ENCODE results near the gene PDK1. TPM values are rescaled to one million over a fixed set of nuclear protein-coding genes. Genes with fewer than 3 reads are reported as not detected.
"Not testable (repeated sequence)": the region's sequence is repeated elsewhere in the genome, so short reads cannot be mapped to it uniquely, and the experiment has no call there.

Gene PDK1
- total RNA-seq, 2 donors from 2014 or later, result 25.5 to 34.0 TPM

DNA sequence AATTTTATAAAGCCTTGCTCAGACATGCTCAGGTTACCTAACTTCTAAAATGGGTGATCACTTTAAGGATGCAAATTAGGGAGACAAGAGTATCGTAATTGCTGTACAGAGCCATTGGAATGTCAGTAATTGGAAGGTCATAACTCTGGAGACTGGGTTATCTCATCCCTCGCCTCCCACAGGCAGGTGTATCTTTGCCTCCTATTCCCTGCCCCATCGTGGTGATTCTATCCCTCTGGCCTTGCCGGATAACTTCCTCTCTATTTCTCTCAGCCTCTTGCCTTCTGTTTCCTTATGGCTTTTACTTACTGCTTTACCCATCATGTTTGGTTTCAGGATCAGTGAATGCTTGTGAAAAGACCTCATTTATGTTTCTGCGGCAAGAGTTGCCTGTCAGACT, 2.5 kb downstream of the PDK1 start:
- H3K36me3 Mint-ChIP-seq (ENCODE audit: low read depth), result no peaks in the 10 kb centered on the region
- no peaks in the 10 kb centered on the region for H3K27me3 Mint-ChIP-seq
- no peak overlapping the region for H3K27ac Mint-ChIP-seq
- H3K4me1 Mint-ChIP-seq, result peaks cover 22% of the 10 kb centered on the region
- H3K9me3 ChIP-seq (ENCODE audit: control insufficient read depth, low read length, poor library complexity, severe bottlenecking), result no peaks in the 10 kb centered on the region
- DNase-seq (no peak), ATAC-seq (no peak)
- H3K4me3 Mint-ChIP-seq, result peak overlapping the region; percentile 21

DNA sequence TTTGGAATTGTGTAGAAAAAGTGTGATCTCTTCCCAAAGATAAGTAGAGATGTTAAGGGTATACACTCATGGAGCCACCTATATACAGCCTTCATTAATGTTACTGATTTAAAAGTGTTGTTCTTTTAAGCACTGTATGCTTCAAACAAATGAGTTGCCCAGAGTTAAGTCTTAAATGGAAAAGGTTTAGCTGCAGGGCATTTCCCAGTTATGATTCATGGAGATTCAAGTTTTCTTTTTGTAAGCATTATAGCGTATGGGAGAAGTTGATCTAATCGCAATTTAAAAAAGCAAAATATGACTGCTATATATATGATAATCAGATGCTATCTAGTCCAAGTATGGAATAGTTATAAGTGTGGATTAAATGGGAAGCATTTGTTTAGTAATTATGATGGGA, 4.8 kb downstream of the PDK1 start:
- no peak overlapping the region for H3K4me3 Mint-ChIP-seq
- ATAC-seq, result no peak
- no peak overlapping the region for H3K27ac Mint-ChIP-seq
- no peaks in the 10 kb centered on the region for H3K27me3 Mint-ChIP-seq
- no peaks in the 10 kb centered on the region for H3K9me3 ChIP-seq (ENCODE audit: control insufficient read depth, low read length, poor library complexity, severe bottlenecking)
- peaks cover 14% of the 10 kb centered on the region for H3K4me1 Mint-ChIP-seq
- peaks cover 3% of the 10 kb centered on the region for H3K36me3 Mint-ChIP-seq (ENCODE audit: low read depth)
- no peak for DNase-seq

- no peaks in the 10 kb centered on the region for H3K9me3 ChIP-seq (ENCODE audit: control insufficient read depth, low read length, poor library complexity, severe bottlenecking)
- Mint-ChIP-seq H3K27ac (no peak overlapping the region), H3K4me3 (no peak overlapping the region), H3K4me1 (peaks cover 14% of the 10 kb centered on the region), H3K36me3 (ENCODE audit: low read depth) (peaks cover 3% of the 10 kb centered on the region), H3K27me3 (no peaks in the 10 kb centered on the region)
- ATAC-seq (no peak), DNase-seq (no peak)
Observed at GRCh38 chr2:172561270-172561669, 5.4 kb downstream of the PDK1 start.

- ATAC-seq, result no peak
- Mint-ChIP-seq H3K36me3 (ENCODE audit: low read depth) (peaks cover 3% of the 10 kb centered on the region), H3K4me1 (peaks cover 9% of the 10 kb centered on the region)
Observed at GRCh38 chr2:172562298-172562697, 6.4 kb downstream of the PDK1 start.

DNA sequence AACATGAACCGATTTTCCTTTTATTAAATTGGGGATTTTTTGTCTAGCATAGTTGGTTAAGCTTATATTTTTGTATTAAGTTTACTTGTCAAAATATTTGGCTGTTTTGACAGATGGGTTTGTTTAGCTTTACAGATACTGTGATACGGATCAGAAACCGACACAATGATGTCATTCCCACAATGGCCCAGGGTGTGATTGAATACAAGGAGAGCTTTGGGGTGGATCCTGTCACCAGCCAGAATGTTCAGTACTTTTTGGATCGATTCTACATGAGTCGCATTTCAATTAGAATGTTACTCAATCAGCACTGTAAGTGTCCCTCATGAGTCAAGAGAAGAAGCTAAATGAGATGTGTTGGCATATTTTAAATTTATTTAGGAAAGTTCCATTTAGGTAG, 8.5 kb downstream of the PDK1 start:
- Mint-ChIP-seq H3K4me1 (no peaks in the 10 kb centered on the region), H3K27ac (no peak overlapping the region)

More at GRCh38 chr2:172562298-172562697, 6.4 kb downstream of the PDK1 start:
- H3K9me3 ChIP-seq (ENCODE audit: control insufficient read depth, low read length, poor library complexity, severe bottlenecking), result no peaks in the 10 kb centered on the region
- H3K27ac Mint-ChIP-seq, result no peak overlapping the region
- no peaks in the 10 kb centered on the region for H3K27me3 Mint-ChIP-seq
- no peak overlapping the region for H3K4me3 Mint-ChIP-seq
- DNase-seq, result no peak

DNA sequence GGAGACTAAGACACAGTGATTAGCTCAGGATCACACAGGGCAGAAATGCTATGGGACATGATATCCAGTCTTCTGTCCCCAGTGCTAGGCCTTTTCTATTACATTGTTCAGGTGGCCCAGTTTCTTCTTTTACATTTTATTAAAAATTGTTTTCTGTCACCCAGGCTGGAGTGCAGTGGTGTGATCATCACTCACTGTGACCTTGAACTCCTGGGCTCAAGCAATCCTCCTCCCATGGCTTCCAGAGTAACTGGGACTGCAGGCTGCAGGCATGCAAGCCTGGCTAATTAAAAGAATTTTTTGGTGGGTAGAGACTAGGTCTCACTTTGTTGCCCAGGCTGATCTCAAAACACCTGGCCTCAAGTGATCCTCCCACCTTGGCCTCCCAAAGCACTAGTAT, 15.4 kb downstream of the PDK1 start:
- no peak overlapping the region for H3K27ac Mint-ChIP-seq

More for the DNA sequence above, 8.5 kb downstream of the PDK1 start:
- ATAC-seq (no peak), DNase-seq (no peak)
- no peak overlapping the region for H3K4me3 Mint-ChIP-seq
- no peaks in the 10 kb centered on the region for H3K27me3 Mint-ChIP-seq
- H3K9me3 ChIP-seq (ENCODE audit: control insufficient read depth, low read length, poor library complexity, severe bottlenecking), result no peaks in the 10 kb centered on the region
- peaks cover 3% of the 10 kb centered on the region for H3K36me3 Mint-ChIP-seq (ENCODE audit: low read depth)

DNA sequence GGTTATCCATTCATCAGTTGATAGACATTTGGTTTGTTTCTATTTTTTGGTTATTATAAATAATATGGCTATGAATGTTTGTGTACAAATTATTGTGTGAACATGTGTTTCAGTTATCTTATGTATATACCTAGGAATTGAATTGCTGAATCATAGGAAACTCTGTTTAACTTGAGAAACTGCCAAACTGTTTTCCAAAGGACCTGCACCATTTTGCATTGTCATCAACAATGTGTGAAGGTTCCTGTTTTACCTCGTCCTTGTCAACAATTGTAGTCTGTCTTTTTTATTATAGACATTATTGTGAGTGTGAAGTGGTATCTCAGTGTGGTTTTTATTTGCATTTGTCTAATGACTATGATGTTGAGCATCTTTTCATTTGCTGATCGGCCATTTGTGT, 17.1 kb downstream of the PDK1 start:
- Mint-ChIP-seq H3K36me3 (ENCODE audit: low read depth) (peaks cover 13% of the 10 kb centered on the region), H3K4me3 (no peak overlapping the region), H3K27ac (no peak overlapping the region), H3K27me3 (no peaks in the 10 kb centered on the region), H3K4me1 (no peaks in the 10 kb centered on the region)
- DNase-seq, result no peak
- ATAC-seq, result no peak
- no peaks in the 10 kb centered on the region for H3K9me3 ChIP-seq (ENCODE audit: control insufficient read depth, low read length, poor library complexity, severe bottlenecking)

More for the DNA sequence above, 15.4 kb downstream of the PDK1 start:
- ATAC-seq, result no peak
- no peak for DNase-seq
- H3K4me1 Mint-ChIP-seq, result no peaks in the 10 kb centered on the region
- no peaks in the 10 kb centered on the region for H3K27me3 Mint-ChIP-seq
- H3K4me3 Mint-ChIP-seq, result no peak overlapping the region
- H3K36me3 Mint-ChIP-seq (ENCODE audit: low read depth), result peaks cover 9% of the 10 kb centered on the region
- H3K9me3 ChIP-seq (ENCODE audit: control insufficient read depth, low read length, poor library complexity, severe bottlenecking), result no peaks in the 10 kb centered on the region

GRCh38 chr2:172574965-172575364, 19.1 kb downstream of the PDK1 start:
- H3K4me1 Mint-ChIP-seq, result no peaks in the 10 kb centered on the region
- H3K9me3 ChIP-seq (ENCODE audit: control insufficient read depth, low read length, poor library complexity, severe bottlenecking), result no peaks in the 10 kb centered on the region
- H3K27me3 Mint-ChIP-seq, result no peaks in the 10 kb centered on the region
- no peak for ATAC-seq
- H3K4me3 Mint-ChIP-seq, result no peak overlapping the region
- H3K27ac Mint-ChIP-seq, result no peak overlapping the region
- DNase-seq, result no peak
- peaks cover 22% of the 10 kb centered on the region for H3K36me3 Mint-ChIP-seq (ENCODE audit: low read depth)

GRCh38 chr2:172578054-172578453, 22.2 kb downstream of the PDK1 start:
- Mint-ChIP-seq H3K4me1 (peaks cover 9% of the 10 kb centered on the region), H3K27ac (no peak overlapping the region), H3K4me3 (no peak overlapping the region), H3K36me3 (ENCODE audit: low read depth) (peaks cover 29% of the 10 kb centered on the region), H3K27me3 (no peaks in the 10 kb centered on the region)
- H3K9me3 ChIP-seq (ENCODE audit: control insufficient read depth, low read length, poor library complexity, severe bottlenecking), result no peaks in the 10 kb centered on the region
- ATAC-seq (no peak), DNase-seq (no peak)

GRCh38 chr2:172578860-172579512, 23.1 kb downstream of the PDK1 start:
- peaks cover 26% of the 10 kb centered on the region for H3K36me3 Mint-ChIP-seq (ENCODE audit: low read depth)
- no peak overlapping the region for H3K27ac Mint-ChIP-seq
- no peak overlapping the region for H3K4me3 Mint-ChIP-seq
- DNase-seq (no peak), ATAC-seq (no peak)
- H3K4me1 Mint-ChIP-seq, result peaks cover 9% of the 10 kb centered on the region
- H3K9me3 ChIP-seq (ENCODE audit: control insufficient read depth, low read length, poor library complexity, severe bottlenecking), result no peaks in the 10 kb centered on the region
- H3K27me3 Mint-ChIP-seq, result no peaks in the 10 kb centered on the region

DNA sequence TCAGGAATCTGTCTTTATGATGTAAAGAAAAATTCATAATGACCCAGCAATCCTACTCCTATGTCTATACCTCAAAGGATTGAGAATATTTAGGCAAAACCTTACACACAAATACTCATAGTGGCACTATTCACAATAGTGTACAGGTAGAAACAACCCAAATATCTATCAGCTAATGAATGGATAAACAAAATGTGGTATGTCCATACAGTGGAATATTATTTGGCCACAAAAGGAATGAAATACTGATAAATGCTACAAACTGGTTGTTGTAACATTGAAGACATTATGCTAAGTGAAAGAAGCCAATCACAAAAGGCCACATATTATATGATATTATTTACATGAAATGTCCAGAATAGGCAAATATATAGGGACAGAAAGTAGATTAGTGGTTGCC, 24.7 kb downstream of the PDK1 start:
- H3K9me3 ChIP-seq (ENCODE audit: control insufficient read depth, low read length, poor library complexity, severe bottlenecking), result no peaks in the 10 kb centered on the region
- ATAC-seq (no peak), DNase-seq (no peak)
- no peak overlapping the region for H3K27ac Mint-ChIP-seq
- H3K27me3 Mint-ChIP-seq, result no peaks in the 10 kb centered on the region
- no peak overlapping the region for H3K4me3 Mint-ChIP-seq
- H3K4me1 Mint-ChIP-seq, result peaks cover 9% of the 10 kb centered on the region
- H3K36me3 Mint-ChIP-seq (ENCODE audit: low read depth), result peaks cover 21% of the 10 kb centered on the region

- peaks cover 26% of the 10 kb centered on the region for H3K36me3 Mint-ChIP-seq (ENCODE audit: low read depth)
- no peaks in the 10 kb centered on the region for H3K9me3 ChIP-seq (ENCODE audit: control insufficient read depth, low read length, poor library complexity, severe bottlenecking)
- H3K4me1 Mint-ChIP-seq, result peaks cover 18% of the 10 kb centered on the region
- H3K4me3 Mint-ChIP-seq, result no peak overlapping the region
- ATAC-seq (no peak), DNase-seq (no peak)
- H3K27ac Mint-ChIP-seq, result no peak overlapping the region
- H3K27me3 Mint-ChIP-seq, result no peaks in the 10 kb centered on the region
Observed at GRCh38 chr2:172582656-172583055, 26.8 kb downstream of the PDK1 start.

GRCh38 chr2:172586245-172586891, 30.5 kb downstream of the PDK1 start:
- Mint-ChIP-seq H3K27me3 (no peaks in the 10 kb centered on the region), H3K4me3 (no peak overlapping the region), H3K27ac (no peak overlapping the region), H3K36me3 (ENCODE audit: low read depth) (peaks cover 16% of the 10 kb centered on the region), H3K4me1 (peaks cover 18% of the 10 kb centered on the region)
- DNase-seq, result no peak
- no peaks in the 10 kb centered on the region for H3K9me3 ChIP-seq (ENCODE audit: control insufficient read depth, low read length, poor library complexity, severe bottlenecking)
- ATAC-seq, result no peak

GRCh38 chr2:172587231-172587630, 31.3 kb downstream of the PDK1 start:
- H3K27ac Mint-ChIP-seq; ATAC-seq; H3K27me3 Mint-ChIP-seq; H3K9me3 ChIP-seq (ENCODE audit: control insufficient read depth, low read length, poor library complexity, severe bottlenecking); DNase-seq; H3K4me3 Mint-ChIP-seq: not testable (repeated sequence)
- peaks cover 15% of the 10 kb centered on the region for H3K36me3 Mint-ChIP-seq (ENCODE audit: low read depth)
- H3K4me1 Mint-ChIP-seq, result peaks cover 18% of the 10 kb centered on the region
